HG03108 (cell line): ENCODE results near the gene SLC7A10.
"Not testable (repeated sequence)": the region's sequence is repeated elsewhere in the genome, so short reads cannot be mapped to it uniquely, and the experiment has no call there.

Experiments
- ATAC-seq: cut with Tn5 transposase; IDR thresholded peaks from one replicate; pipeline ENCODE4 v1.9.1; 2021; ENCODE audit warnings: moderate library complexity; ENCODE audit not compliant: unreplicated experiment

SLC7A10 gene

DNA sequence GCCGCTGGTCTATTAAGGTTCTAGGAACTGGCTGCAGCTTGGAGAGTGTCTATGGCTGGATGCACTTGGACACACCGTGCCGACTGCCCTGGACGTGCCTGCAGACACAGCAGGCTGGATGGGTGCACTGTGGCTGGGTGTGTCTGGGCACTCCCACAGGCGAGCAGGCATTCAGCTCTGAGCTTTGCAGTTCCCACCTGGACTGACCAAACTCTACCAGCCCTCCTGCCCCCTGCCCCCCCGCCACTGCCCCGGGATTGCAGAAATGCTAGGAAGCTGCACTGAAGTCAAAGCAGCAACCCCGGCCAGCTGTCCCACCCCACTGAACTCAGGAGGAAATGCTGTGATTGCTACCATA lies 38.5 kb downstream of the SLC7A10 start:
- no peak for ATAC-seq

DNA sequence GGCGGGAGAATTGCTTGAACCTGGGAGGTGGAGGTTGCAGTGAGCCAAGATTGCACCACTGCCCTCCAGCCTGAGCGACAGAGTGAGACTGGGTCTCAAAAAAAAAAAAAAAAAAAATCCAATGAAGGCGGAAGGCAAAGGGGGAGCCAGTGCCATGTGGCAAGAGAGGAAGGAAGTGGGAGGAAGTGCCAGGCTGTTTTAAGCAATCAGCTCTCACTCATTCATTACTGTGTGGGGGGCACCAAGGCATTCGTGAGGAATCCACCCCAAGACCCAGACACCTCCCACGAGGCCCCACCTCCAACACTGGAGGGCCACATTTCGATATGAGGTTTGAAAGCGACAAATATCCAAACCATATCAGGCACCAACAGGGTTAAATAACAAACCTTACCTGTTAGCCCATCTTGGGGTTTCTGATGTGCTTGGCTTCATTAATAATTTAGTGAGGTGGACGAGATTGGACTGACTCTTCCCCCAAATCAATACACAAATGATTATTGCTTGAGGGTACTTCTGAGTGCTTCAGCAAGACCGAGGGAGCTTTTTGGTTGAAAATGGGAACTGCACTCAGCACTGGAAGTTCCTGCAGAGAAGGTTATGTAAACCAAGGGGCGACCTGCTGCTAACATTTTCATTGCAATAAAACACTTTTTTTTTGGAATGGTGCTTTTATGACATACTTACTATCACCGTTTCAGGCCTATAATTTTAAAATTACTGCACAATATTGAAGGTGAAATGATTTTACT lies 39.0 kb downstream of the SLC7A10 start:
- ATAC-seq: no peak

DNA sequence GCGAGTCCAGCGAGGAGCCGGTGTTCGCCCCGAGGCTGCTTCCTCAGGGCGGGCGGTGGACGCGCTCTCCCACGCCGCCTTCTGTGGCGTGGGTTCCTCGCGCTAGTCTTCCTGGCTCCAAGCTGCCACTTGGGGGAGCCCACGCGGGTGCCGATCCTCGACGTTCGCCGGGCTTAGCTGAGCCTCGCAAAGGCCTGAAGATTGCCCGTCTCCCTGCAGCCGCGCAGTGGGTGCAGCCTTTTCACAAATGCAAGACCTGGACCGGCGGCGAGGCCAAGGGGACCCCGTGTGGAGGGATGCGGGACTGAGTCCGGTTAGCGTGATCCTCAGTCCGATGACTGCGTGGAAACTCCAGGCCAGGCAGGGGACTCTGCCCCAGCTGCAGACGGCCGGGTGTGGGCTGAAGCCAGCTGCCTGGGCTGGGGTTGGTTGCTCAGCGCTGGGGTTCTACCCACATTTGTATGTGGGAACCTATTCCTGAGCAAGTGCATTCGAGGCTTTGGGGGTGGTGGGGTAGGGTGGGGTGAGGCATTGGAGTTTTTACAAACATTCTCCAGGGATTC lies 48.2 kb downstream of the SLC7A10 start:
- no peak for ATAC-seq

DNA sequence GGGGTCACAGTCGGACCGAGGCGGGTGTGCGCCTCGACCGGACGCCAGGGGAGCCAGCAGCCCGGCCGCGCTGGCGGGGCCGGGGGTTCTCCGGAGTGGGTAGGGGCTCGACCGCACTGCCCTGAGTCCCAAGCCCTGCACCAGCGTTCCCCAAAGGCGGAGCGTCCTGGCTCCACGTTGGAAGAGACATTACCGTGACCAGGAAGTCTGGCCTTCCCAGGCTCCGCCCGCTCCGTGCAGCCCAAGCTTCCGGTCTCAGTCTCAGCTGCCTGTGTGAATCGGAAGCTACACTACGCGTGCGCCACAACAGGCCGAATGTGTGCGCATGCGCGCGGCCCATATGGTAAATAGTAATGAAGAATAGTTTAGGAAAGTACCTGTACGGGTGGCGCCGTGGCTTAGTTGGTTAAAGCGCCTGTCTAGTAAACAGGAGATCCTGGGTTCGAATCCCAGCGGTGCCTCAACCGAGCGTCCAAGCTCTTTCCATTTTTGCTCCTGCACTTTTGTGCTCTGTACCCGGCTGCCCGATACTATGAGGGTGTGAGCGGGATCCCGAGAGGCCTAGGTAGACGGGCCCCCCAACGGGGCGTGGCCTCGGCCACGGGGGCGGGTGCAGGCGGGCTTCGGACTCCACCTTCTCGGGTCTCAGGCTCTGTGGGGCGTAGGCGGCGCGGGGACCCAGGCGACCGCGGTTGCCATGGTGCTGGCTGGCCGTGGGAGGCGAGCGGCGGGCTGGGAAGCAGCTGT lies 48.8 kb downstream of the SLC7A10 start:
- peak; percentile 78 for ATAC-seq

DNA sequence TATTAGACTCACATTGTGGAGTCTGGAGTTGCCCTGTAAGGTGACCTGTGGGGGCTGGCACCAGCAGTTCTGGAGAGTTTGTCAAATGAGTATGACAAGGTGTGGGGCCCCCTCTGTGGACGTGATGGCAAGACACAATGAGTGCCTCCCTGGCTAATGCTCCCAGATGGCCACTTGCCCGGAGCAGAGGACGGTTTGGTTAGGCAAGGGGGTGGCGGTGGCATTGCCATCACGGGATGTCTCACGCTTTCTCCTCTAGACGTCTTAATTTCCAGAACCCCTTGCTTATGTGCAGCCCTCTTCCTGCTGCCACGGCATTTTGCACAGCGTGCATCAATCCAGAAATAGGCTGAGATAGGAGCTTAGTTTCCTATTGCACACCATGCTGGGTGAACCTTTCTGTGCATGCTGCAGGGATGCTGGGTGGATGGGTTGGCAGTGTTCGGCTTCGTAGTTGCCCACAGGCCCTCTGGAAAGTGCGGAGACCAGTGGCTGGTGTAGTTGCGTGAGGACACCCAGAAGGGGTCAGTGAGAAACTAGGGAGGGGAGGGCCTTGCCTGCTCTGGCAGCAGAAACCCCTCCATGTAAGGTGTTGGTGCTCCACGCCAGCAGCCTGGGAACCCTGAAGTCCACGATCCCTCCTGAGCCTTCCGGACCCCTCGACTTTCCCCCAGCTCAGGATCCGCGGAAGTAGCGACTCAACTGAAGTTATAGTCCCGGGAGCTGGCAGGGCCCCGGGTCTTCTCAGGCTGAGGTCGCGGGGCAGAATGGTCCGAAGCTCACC lies 49.6 kb downstream of the SLC7A10 start:
- ATAC-seq: peak; percentile 4

DNA sequence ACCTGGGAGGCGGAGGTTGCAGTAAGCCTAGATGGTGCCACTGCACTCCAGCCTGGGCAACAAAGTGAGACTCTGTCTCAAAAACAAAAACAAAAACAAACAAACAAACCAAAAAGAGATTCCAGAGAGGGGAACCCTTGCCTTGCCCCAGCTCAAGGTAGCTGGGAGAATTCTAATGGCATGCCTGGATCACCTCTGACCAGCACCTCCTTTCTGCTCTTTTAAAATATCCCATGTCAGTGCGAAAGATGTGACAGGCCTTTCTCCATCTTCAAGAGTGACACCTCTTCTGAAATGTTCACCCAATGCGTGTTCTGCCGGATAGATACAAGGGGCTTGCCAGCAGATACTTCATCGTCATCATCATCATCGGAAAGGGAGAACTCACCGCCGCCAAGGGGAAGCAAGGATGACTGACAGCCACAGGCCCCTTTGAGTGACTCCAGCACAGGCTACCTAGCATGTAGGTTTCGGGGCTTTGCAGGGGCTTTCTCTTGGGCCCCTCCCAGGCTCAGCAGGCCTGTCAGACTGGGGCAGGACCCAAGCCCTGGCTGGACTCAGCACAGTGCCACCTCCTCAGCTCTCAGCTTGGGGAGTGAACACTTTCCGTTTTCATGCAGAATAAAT lies 50.4 kb downstream of the SLC7A10 start:
- ATAC-seq: no peak

DNA sequence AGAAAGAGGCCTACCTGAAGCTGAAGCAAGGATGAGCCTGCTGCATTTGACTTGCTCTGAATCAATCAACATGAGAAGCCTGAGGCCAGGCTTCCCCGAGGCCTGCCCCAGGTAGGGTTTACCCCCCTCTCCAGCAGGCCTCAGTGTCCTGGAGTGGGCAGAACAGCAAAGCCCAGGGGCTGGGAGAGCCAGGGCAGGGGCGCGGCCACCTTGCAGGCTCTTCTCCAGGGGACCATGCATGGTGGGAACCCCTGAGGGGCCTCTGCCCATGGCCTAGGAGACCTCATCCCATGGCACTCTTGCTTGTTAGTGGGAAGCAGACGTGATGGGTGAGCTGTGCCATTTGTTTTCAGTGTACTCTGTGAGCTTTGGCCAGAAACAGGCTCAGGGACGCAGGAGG lies 51.5 kb downstream of the SLC7A10 start:
- ATAC-seq: no peak

DNA sequence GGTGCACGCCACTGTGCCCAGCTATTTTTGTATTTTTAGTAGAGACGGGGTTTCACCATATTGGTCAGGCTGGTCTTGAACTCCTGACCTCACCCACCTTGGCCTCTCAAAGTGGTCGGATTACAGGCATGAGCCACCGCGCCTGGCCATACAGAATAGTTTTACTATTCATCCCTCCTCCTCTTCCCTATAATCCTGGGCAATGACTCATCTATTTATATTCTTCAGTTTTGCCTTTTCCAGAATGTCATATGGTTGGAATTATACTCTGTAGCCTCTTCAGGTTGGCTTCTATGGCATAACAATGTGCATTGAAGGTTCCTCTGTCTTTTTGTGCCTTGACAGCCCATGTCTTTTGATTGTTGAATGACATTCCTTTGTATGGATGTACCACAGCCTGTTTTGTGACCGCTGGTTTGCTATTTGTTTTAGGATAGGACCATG lies 53.7 kb downstream of the SLC7A10 start:
- ATAC-seq: no peak

DNA sequence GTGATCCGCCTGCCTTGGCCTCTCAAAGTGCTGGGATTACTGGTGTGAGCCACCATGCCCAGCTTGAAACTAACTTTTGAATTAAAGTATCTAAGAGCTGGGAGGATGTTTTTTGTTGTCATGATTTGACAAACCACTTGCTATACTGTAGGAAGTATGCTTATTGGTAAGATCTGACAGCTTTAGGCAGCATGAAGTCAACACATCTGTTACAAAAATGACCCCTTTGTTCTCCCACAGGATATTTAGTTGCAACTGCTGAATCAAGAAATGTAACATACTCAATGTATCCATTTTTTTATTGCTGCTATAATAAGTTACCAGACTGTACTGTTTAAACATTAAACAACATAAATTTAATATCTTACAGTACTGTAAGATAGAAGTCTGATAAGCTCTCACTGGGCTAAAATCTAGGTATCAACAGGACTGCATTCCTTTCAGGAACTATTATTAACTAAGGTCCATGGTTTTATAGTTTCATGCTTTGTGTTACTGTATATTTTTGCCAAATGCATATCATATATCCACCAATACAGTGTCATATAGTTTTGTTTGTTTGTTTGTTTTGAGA lies 54.3 kb downstream of the SLC7A10 start:
- no peak for ATAC-seq

DNA sequence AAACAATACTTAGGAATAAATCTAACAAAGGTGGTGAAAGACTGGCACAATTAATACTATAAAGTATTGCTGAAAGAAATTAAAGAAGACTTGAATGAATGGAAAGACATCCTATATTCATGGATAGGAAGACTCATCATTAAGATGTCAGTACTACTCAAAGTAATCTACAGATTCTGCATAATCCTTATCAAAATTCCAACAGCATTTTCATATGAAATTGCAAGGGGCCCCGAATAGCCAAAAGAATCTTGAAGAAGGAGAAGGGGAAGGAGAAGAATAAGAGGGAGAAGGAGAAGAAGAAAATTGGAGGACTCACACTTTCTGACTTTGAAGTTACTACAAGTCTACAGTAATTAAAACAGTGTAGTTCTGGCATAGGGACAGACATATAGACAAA lies 57.1 kb downstream of the SLC7A10 start:
- no peak for ATAC-seq

DNA sequence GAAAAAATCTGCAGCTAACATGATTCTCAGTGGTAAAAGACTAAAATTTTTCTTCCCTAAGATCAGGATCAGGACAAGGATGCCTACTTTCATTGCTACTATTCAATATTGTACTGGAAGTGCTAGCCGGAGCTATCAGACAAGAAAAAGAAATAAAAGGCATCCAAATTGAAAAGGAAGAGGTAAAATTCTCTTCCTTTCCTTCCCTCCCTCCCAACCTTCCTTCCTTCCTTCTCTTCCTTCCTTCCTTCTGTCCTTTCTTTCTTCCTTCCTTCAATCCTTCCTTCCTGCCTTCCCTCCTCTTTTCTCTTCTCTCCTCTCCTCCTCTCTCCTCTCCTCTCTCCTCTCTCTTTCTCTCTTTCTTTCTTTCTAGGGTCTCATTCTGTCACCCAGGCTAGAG lies 58.2 kb downstream of the SLC7A10 start:
- ATAC-seq: no peak

DNA sequence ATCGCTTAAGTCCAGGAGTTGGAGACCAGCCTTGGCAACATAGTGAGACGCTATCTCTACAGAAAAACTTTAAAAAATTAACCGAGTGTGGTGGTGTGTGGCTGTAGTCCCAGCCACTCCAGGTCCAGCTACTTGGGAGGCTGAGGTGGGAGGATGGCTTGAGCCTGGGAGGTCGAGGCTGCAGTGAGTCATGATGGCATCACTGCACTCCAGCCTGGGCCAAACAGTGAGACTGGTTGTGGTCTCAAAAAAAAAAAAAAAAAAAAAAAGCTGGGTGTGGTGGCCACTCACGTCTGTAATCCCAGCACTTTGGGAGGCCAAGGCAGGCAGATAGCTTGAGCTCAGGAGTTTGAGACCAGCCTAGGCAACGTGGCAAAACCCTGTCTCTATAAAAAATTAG lies 59.6 kb downstream of the SLC7A10 start:
- ATAC-seq: not testable (repeated sequence)

DNA sequence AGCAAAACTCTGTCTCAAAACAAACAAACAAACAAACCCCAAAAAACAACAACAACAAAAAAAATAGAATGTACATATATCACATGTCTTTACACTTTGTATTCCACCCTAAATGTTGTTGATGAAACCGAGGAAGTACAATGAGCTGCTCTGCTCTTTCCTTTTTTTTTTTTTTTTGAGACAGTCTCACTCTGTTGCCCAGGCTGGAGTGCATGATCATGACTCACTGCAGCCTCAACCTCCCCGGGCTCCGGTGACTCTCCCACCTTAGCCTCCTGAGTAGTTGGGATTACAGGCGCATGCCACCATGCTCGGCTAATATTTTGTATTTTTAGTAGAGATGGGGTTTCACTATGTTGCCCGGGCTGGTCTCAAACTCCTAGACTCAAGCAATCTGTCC lies 62.2 kb downstream of the SLC7A10 start:
- ATAC-seq: no peak

DNA sequence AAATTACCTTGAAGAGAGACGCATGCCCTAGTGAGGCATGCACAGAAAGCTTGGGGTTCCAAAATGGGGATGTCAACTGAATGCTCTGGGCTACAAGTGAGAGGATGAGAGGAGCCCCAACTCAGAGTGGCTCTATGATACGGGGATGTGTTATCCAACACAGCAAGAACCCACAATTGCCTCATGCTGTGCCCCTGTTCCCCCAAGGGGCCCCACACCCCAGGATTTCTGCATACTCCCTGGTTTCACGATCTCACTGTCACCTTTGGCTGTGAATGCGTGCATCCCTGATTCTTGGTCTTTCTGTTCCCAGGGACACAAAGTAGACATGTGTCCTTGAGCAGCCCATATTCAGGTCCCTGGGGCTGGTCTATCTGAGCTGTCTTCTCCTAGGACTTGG lies 64.4 kb downstream of the SLC7A10 start:
- ATAC-seq: no peak

DNA sequence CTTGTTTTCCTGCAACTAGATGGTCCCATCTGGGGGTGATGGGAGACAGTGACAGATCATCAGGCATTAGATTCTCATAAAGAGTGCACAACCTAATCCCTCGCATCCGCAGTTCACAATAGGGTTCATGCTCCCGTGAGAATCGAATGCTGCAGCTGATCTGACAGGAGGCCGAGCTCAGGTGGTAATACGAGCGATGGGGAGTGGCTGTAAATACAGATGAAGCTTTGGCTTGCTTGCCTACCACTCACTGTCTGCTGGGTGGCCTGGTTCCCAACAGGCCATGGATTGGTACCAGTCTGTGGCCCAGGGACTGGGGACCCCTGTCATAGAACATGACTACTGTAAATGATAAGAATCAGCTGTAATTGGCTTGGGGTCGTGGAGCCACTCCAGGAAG lies 65.8 kb downstream of the SLC7A10 start:
- ATAC-seq: no peak

DNA sequence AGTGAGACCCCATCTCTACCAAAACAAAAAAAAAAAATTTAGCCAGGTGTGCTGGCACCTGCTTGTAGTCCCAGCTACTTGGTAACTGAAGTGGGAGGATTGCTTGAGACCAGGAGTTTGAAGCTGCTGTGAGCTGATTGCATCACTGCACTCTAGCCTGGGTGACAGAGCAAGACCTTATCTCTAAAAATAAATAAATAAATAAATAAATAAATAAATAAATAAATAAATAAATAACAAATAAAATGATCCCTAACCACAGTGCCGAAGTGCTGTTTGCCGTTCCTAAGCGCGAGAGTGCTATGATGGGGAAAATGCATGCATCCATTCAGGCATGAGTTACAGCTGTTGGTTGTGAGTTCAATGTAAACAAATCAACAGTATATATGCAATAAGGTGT lies 66.5 kb downstream of the SLC7A10 start:
- no peak for ATAC-seq
